ENCODE measurements around the gene GRAP2. TPM values are rescaled to one million over a fixed set of nuclear protein-coding genes. Genes with fewer than 3 reads are reported as not detected.

Gene GRAP2
- total and polyA plus RNA-seq, 9 of the 15 experiments (the other 6 are each of a cell fraction or from before 2014, with no cell fraction given) = 4.8 to 88.7 (median 60.4) TPM

DNA sequence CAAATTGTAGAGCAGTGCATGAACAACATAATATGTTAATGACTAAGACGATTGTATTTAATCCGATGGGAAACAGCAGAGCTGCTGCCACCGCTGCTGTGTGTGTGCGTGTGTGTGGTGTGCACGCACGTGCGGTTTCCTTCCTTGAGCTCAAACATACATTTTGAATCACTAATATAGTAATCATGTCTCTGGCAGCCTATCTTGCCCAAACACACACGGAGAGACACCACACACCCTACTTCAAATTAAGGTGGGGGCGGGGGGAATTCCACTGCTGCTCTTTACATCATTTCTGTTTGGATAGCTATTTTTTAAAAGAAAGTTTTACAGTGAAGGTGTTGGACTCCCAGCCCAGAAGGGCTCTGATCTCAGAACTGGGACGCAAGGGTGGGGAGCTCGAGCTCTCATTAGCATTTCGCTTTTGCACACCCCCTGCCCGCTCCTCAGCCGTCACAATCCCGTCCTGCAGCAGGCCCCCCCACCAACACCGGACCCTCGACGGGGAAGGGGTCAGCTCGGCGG, 93.2 kb downstream of the GRAP2 start (continued):
- peak; percentile 45; the same call in 1 of the 2 replicates for TF ChIP-seq MGA (IDR thresholded peaks at IDR 0.05)
- peak; percentile 45; the same call in 1 of the 2 replicates for TF ChIP-seq SMARCA4 (IDR thresholded peaks at IDR 0.05)
- TF ChIP-seq ARID1B (IDR thresholded peaks at IDR 0.05) = peak; percentile 70
- TF ChIP-seq ZNF408 (CRISPR knock-in tag; IDR thresholded peaks at IDR 0.05; ENCODE audit: low read depth) = no peak
- TF ChIP-seq ETS1 (conservative IDR thresholded peaks at IDR 0.05; ENCODE audit: control insufficient read depth, low read depth, low read length) = no peak
- no peak for TF ChIP-seq ZNF274 (IDR thresholded peaks at IDR 0.05; ENCODE audit: borderline replicate concordance, low read depth, low read length)
- TF ChIP-seq ZEB2 (IDR thresholded peaks at IDR 0.05) = no peak
- TF ChIP-seq RAD21 (CRISPR knock-in tag; conservative IDR thresholded peaks at IDR 0.05 in 1 of 2, IDR thresholded peaks at IDR 0.05 in 1 of 2) = no peak
- TF ChIP-seq ZC3H11A (IDR thresholded peaks at IDR 0.05; ENCODE audit: low read depth, low read length) = no peak
- TF ChIP-seq, protein P1, sequence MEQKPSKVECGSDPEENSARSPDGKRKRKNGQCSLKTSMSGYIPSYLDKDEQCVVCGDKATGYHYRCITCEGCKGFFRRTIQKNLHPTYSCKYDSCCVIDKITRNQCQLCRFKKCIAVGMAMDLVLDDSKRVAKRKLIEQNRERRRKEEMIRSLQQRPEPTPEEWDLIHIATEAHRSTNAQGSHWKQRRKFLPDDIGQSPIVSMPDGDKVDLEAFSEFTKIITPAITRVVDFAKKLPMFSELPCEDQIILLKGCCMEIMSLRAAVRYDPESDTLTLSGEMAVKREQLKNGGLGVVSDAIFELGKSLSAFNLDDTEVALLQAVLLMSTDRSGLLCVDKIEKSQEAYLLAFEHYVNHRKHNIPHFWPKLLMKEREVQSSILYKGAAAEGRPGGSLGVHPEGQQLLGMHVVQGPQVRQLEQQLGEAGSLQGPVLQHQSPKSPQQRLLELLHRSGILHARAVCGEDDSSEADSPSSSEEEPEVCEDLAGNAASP (IDR thresholded peaks at IDR 0.05) = no peak
- TF ChIP-seq SLC30A9 (CRISPR knock-in tag; IDR thresholded peaks at IDR 0.05) = no peak
- peak; percentile 76 for TF ChIP-seq TEAD4 (IDR thresholded peaks at IDR 0.05; ENCODE audit: low read length)
- TF ChIP-seq TEAD4 (CRISPR knock-in tag; IDR thresholded peaks at IDR 0.05; ENCODE audit: borderline replicate concordance) = no peak
- no peak for TF ChIP-seq ETV6 (IDR thresholded peaks at IDR 0.05; ENCODE audit: borderline replicate concordance in 1 of 2, low read depth in 2 of 2, low read length in 1 of 2)
- TF ChIP-seq ETV6 (CRISPR knock-in tag; IDR thresholded peaks at IDR 0.05; ENCODE audit: borderline replicate concordance) = no peak

Measured in K562 (cell line).